Measurements from ENCODE around the gene GPBP1.
"Not testable (repeated sequence)": the region's sequence is repeated elsewhere in the genome, so short reads cannot be mapped to it uniquely, and the experiment has no call there.

Gene GPBP1

DNA sequence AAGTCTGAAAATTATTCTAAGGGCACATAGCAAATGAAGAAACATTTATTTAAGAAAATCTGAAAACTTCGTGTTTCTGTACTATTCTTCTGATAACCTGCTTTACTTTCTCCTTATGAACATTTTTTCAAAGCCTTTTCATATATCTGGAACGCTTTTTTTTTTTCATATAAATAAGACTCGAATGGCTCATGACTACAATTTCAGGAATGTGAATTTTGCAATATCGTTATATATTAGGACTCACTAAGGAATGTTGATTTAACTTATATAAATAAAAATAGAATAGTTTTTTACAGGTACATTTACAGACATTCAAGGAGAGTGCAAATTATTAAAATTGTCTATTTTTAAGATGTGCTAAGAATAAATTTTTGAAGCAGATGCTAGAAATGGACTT, 42.9 kb downstream of the GPBP1 start:
- no peak for DNase-seq

GRCh38 chr5:57219386-57219785, 45.5 kb downstream of the GPBP1 start:
- no peak for DNase-seq

DNA sequence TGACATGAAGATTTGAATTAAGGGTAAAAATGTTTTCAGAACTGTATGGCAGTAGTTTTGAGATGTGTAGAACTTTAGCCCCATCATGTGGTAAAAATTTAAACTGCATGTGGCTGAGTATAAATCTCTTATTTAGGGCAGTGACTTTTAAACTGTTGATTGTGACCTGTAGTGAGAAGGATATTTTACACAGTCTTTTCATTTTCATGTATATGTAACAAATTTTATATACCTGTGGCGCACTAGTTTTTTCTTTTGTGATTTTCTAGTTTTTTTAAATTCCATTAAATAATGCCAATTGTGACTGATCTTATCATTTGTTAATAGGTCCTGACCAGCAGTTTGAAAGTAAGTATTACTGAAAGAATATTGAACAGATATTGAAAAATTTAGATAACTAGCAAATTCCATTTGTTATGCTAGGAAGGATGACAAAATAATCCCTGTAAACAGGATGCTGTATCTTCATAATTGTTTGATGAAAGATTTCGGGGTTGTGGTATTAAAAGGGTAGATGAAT, 47.2 kb downstream of the GPBP1 start:
- no peak for DNase-seq

- DNase-seq, result no peak
Observed at GRCh38 chr5:57225553-57225952, 51.7 kb downstream of the GPBP1 start.

- DNase-seq, result no peak
Observed at GRCh38 chr5:57229313-57229712, 55.5 kb downstream of the GPBP1 start.

DNA sequence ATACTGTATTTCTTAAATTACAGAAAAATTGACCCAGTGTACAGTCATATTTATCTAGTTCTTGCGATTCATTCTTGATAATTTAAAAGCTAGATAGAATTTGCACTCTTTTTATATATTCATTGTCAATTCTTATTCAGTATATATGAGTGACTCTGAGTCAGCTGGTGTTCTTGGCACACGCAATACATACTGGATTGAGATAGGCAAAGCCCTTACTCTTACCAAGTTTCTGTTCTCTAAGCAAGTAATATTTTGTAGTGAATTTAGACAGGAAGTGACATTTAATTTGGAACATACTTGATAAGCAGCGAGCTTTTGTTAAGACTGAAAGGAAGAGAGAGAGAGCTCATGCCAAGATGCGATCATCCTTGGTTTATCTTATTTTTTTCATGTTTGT, 57.7 kb downstream of the GPBP1 start:
- no peak for DNase-seq

DNA sequence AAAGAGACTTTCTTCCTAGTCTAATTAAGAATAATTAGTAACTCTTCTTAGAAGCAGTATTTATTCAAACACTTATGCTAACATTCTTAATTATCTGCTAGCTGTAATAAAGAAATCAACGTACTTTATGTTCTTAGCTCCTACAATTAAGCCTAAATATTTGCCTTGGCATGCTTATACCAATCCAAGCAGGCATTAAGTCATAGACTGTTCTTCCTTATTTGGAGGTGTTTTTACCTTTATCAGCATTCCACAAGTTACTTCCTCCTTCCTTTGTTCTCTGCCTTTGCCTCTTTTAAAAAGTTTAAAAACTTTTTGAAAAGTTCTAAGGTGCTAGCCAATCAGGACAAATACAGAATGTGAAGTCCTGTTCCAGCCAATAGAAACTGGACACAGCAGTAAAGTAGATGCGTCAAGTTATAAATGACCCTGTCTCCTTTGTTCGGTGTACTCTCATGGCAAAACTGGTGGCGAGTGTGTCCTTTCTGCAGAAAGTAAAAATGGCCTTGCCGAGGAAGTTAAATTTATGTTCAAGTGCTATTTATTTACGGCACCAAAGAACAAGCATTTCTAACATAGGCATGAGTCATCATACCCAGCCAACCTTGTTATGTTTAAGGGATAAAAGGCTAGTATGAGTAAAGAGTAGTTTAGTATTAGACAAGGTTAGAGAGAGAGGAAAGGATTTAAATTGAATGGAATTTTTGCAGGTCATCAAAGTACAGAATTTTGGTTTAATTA, 58.6 kb downstream of the GPBP1 start:
- DNase-seq, result no peak

DNA sequence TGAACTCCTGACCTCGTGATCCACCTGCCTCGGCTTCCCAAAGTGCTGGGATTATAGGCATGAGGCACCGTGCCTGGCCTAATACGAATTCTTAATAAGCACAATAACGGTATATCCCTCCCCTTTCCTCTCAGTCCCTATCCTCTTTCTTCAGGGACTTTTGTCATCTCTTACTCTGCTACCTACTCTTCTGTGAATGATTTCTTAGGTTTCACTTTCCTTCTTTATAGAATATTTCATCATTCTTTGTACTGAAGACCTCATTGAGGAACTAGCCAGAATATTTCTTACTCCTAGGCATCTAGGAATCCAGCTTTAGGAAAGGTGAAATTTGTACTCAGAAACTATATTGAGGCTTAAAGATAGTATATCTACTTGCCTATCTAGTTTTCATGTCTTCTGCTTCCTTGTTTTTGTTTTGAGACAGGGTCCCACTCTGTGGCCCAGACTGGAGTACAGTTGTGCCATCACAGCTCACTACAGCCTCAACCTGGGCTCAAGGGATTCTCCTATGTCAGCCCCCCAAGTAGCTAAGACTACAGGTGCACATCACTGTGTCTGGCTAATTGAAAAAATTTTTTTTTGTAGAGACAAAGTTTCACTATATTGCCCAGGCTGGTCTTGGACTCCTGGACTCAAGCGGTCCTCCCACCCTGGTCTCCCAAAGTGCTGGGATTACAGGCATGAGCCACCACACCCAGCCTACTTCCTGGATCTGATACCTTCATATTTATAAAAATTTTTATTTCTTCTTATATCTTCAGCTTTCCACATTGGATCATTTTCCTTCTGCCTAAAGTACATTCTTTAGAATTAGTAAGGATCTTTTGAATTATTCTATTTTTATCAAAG, 69.7 kb downstream of the GPBP1 start:
- DNase-seq, result no peak

DNA sequence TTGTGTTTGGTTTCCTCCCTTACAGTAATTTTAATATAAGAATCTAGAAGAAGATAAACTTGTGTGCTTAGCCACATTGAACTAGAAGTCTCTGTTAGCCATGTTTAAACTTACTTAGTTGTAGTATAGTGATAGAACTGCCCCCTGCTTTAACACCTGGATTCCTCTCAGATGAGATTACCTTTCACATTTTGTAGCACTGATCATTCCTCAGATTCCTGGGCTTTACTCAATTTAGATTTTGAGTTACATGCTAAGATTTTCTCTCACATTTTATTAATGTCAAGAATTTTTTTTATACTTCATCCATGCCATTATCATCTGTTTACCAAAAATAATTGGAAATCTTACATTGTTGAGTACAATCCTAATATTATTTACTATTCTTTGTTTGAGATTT, 70.5 kb downstream of the GPBP1 start:
- DNase-seq, result no peak

DNA sequence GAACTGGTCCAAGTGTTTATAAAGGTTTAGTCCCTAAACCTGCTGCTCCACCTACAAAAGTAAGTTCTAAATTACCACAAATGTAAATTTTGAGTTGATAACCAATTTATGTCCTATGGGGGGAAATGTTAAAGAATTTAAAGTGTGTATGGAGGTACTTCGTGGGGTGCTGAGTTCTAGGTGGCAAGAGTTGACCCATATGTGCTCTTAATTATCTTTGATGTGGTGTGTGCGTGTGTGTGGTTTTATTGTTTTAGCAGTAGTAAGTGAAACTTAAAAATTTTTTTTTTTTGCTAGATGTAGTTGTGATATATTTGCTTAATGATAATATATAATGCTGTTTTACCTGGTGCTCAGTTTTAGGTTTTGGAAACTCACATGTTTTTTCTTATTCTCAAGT, 72.6 kb downstream of the GPBP1 start:
- DNase-seq, result no peak

DNA sequence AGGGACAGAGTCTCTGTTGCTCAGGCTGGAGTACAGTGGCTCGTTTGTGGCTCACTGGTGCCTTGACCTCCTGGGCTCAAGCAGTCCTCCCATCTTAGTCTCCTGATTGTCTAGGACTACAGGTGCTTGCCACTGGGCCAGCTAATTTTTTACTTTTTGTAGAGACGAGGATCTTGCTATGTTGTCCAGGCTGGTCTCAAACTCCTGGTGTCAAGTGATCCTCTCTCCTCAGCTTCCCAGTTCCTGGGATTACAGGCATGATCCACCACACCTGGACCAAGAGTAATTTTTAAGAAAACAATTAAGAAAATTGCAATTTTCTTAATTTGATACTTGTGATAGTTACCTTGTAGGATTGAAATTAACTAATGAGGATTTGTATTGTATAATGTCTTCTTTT, 73.9 kb downstream of the GPBP1 start:
- DNase-seq, result no peak

- no peak for DNase-seq
Observed at GRCh38 chr5:57249265-57249874, 75.5 kb downstream of the GPBP1 start.

DNA sequence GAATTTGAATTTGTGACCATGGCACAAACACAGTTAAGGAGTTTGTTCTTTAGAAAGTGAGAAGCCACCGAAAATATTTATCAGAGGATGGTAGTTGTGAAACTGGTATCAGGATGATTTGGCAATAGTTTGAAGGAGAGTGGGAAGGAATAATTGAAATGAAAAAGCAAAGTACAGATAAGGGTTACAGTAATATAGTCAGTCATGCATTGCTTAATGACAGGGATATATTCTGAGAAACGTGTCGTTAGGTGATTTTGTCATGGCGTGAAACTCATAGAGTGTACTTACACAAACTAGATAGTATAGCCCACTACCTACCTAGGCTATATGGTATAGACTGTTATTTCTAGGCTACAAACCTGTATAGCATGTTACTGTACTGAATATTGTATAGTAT, 84.2 kb downstream of the GPBP1 start:
- no peak for DNase-seq

GRCh38 chr5:57258943-57259342, 85.1 kb downstream of the GPBP1 start:
- no peak for DNase-seq

- DNase-seq, result no peak
Observed at GRCh38 chr5:57259704-57260103, 85.8 kb downstream of the GPBP1 start.

GRCh38 chr5:57262541-57262940, 88.7 kb downstream of the GPBP1 start:
- no peak for DNase-seq

GRCh38 chr5:57267805-57268204, 93.9 kb downstream of the GPBP1 start:
- no peak for DNase-seq

GRCh38 chr5:57276353-57276752, 102.5 kb downstream of the GPBP1 start:
- no peak for DNase-seq

- no peak for DNase-seq
Observed at GRCh38 chr5:57277085-57277484, 103.2 kb downstream of the GPBP1 start.

DNA sequence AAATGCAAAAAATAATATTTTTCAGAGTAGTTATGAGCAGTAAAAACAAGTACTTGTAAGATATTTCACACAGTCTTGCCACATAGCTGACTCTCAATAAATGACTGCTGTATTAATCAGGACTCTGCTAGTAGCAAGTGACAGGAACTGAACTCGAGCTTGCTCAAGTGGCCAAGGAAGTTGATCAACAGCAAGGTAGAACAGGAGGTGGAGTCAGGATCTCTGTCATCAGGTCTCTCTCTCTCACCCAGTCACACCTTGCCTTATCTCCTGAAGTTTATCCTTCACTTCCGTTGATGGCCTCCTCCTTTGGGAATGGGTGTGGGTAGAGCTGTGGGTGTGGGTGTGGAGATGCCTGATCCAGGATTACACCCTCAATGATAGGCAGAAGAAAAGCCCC, 107.0 kb downstream of the GPBP1 start:
- no peak for DNase-seq

- DNase-seq, result not testable (repeated sequence)
Observed at GRCh38 chr5:57285084-57285483, 111.2 kb downstream of the GPBP1 start.

DNA sequence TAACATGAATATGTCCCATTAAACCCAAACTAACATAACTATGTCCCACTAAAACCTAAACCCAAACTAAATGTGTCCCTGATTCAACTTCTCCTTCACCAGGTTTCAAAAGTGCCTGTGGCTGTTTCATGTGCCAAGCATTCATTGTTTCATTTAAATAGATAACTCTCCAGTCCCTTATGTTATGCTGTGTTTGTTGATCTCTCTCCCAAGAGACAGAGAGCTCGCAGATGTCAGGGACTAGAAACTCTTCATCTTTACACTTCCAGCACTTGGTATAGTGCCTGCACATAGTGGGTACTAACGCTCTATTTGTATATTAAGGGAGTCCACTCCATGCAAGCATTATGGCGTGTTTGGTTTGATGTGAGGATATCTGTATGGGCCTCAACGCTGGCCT, 118.0 kb downstream of the GPBP1 start:
- no peak for DNase-seq

GRCh38 chr5:57292336-57292735, 118.5 kb downstream of the GPBP1 start:
- no peak for DNase-seq

Measured in activated gamma-delta T cell treated with Interleukin-2 at 50 U/mL for 16 hours (primary cell).